Calu3 (cell line): ENCODE results near the gene RBM12. TPM values are rescaled to one million over a fixed set of nuclear protein-coding genes. Genes with fewer than 3 reads are reported as not detected.

ENCODE experiments used
- BruUV-seq: library from RNA; stranded (reverse); fragments of 400-500 nt; replicated peaks from 2 replicates; lab custom pipeline; 2021; lab: Mats Ljungman, UMichigan
- CTCF ChIA-PET: fragments of 300-600 bp; sonication (Branson Sonifier 250); formaldehyde crosslinking; loops from one replicate; lab custom pipeline; 2022; ENCODE audit warnings: antibody characterized with exemption; lab: Charles Lee
- DNase-seq: peaks from one replicate; pipeline ENCODE4 v3.0.0; 2022
- H3K27ac Mint-ChIP-seq: one replicate; pipeline ENCODE4 v1.8.0; 2022; ENCODE audit warnings: mixed read lengths; ENCODE audit not compliant: unreplicated experiment
- H3K27me3 Mint-ChIP-seq: one replicate; pipeline ENCODE4 v1.8.0; 2022; ENCODE audit warnings: mixed read lengths; ENCODE audit not compliant: unreplicated experiment
- H3K36me3 Mint-ChIP-seq: one replicate; pipeline ENCODE4 v1.8.0; 2022; ENCODE audit warnings: mild to moderate bottlenecking, moderate library complexity, mixed read lengths; ENCODE audit not compliant: insufficient read depth, unreplicated experiment
- H3K4me1 Mint-ChIP-seq: one replicate; pipeline ENCODE4 v1.8.0; 2022; ENCODE audit warnings: mild to moderate bottlenecking, low read depth, mixed read lengths; ENCODE audit not compliant: unreplicated experiment
- H3K4me3 Mint-ChIP-seq: one replicate; pipeline ENCODE4 v1.8.0; 2022; ENCODE audit warnings: mild to moderate bottlenecking, low read depth, moderate library complexity, mixed read lengths; ENCODE audit not compliant: unreplicated experiment
- H3K9me3 Mint-ChIP-seq: one replicate; pipeline ENCODE4 v1.8.0; 2022; ENCODE audit warnings: low read depth, mixed read lengths; ENCODE audit not compliant: unreplicated experiment
- CTCF ChIP-seq: fragments of 200-600 bp; IDR thresholded peaks from one replicate; pipeline ENCODE4 v1.8.0; 2022; ENCODE audit warnings: antibody characterized with exemption; ENCODE audit not compliant: unreplicated experiment
- intact Hi-C: fragments of 100-400 bp; cut with micrococcal nuclease; formaldehyde crosslinking; loops from one replicate; pipeline ENCODE4 v1.10.0; 2022; ENCODE audit not compliant: unreplicated experiment
- total RNA-seq: library from RNA; stranded (reverse); gene quantifications from 2 replicates; pipeline ENCODE4 v1.2.3, GENCODE V29; 2022

RBM12 gene
- total RNA-seq, 1 experiment from 2014 or later, result 133 TPM

GRCh38 chr20:35653893-35654292 lies 10.8 kb downstream of the RBM12 start:
- no peak for DNase-seq
- intact Hi-C loops, result no loop called here
- no peak for TF ChIP-seq CTCF
- H3K27ac Mint-ChIP-seq, result no peak overlapping the region
- no peak overlapping the region for H3K4me3 Mint-ChIP-seq
- CTCF ChIA-PET, result no interaction called here
- no peaks in the 10 kb centered on the region for H3K27me3 Mint-ChIP-seq
- peaks cover 39% of the 10 kb centered on the region for H3K36me3 Mint-ChIP-seq
- no peaks in the 10 kb centered on the region for H3K9me3 Mint-ChIP-seq
- peaks cover 13% of the 10 kb centered on the region for H3K4me1 Mint-ChIP-seq
- TSS peak; percentile 2 for BruUV-seq

- BruUV-seq, result no TSS peak
- DNase-seq, result no peak
- Mint-ChIP-seq H3K27me3 (no peaks in the 10 kb centered on the region), H3K36me3 (peaks cover 40% of the 10 kb centered on the region), H3K27ac (no peak overlapping the region), H3K4me3 (no peak overlapping the region), H3K4me1 (peaks cover 8% of the 10 kb centered on the region), H3K9me3 (no peaks in the 10 kb centered on the region)
- intact Hi-C loops, result no loop called here
- CTCF ChIA-PET, result no interaction called here
- no peak for TF ChIP-seq CTCF
Observed at GRCh38 chr20:35653430-35653734, 11.3 kb downstream of the RBM12 start.

GRCh38 chr20:35652641-35653429 lies 11.9 kb downstream of the RBM12 start:
- BruUV-seq, result no TSS peak
- Mint-ChIP-seq H3K27ac (no peak overlapping the region), H3K9me3 (no peaks in the 10 kb centered on the region), H3K4me1 (peaks cover 8% of the 10 kb centered on the region), H3K36me3 (peaks cover 46% of the 10 kb centered on the region), H3K27me3 (no peaks in the 10 kb centered on the region), H3K4me3 (no peak overlapping the region)
- TF ChIP-seq CTCF, result no peak
- intact Hi-C loops, result no loop called here
- DNase-seq, result no peak
- CTCF ChIA-PET, result interaction anchor here (1.3 kb wide), 1 partner anchor 11 kb away, joined by 6 read pairs; the partner anchor contains the start of genes CPNE1 and RBM12

GRCh38 chr20:35651958-35652357 lies 12.7 kb downstream of the RBM12 start:
- intact Hi-C loops, result no loop called here
- H3K4me1 Mint-ChIP-seq, result peaks cover under 1% of the 10 kb centered on the region
- CTCF ChIA-PET, result interaction anchor here (1.3 kb wide), 1 partner anchor 12 kb away, joined by 6 read pairs; the partner anchor contains the start of genes CPNE1 and RBM12
- H3K27ac Mint-ChIP-seq, result no peak overlapping the region
- no peak overlapping the region for H3K4me3 Mint-ChIP-seq
- no peaks in the 10 kb centered on the region for H3K9me3 Mint-ChIP-seq
- H3K27me3 Mint-ChIP-seq, result no peaks in the 10 kb centered on the region
- BruUV-seq, result no TSS peak
- no peak for TF ChIP-seq CTCF
- peaks cover 47% of the 10 kb centered on the region for H3K36me3 Mint-ChIP-seq
- no peak for DNase-seq
